ENCODE measurements around the gene ERFL.

Gene ERFL

DNA sequence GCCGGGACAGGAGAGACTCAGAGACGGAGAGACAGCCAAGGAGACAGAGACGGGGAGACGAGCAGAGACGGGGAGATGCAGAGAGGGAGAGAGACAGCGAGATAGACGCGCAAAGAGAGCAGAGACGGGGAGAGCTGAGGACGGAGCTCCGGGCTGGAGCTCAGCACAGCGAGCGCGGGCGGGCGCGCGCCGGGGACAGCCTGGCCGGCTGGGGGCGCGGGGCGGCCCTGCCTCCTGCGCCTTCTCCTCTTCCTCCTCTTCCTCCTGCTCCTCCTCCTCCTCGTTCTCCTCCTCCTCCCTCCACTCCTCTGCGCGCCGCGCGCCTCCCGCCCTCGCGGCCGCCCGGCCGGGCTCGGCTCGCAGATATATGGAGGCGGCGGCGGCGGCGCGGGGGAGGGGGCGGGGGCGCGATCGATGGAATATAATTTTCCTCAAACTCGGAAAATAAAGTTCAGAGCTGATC, at the start of gene ERFL:
ERFL (minus strand) TSS at position 229 of the 463 bp plus-strand sequence. CDS start 15,530 bp downstream, outside the sequence.
- DNase-seq (ENCODE audit: low read depth): no peak

DNA sequence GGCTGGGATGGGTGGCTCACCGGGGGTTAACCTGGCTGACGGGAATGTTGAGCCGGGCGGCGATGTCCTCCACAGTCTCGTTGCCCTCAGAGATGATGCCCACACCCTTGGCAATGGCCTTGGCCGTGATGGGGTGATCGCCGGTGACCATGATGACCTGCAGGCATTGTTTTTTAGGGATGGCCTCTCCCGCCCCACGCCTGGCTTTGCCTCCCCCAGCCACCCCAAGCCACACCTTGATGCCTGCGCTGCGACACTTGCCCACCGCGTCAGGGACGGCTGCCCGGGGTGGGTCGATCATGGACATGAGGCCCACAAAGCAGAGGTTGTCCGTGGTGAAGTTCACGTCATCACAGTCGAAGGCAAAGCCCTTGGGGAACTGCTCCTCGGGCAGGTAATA, 49.7 kb upstream of the ERFL start:
- DNase-seq (ENCODE audit: low read depth): no peak

DNA sequence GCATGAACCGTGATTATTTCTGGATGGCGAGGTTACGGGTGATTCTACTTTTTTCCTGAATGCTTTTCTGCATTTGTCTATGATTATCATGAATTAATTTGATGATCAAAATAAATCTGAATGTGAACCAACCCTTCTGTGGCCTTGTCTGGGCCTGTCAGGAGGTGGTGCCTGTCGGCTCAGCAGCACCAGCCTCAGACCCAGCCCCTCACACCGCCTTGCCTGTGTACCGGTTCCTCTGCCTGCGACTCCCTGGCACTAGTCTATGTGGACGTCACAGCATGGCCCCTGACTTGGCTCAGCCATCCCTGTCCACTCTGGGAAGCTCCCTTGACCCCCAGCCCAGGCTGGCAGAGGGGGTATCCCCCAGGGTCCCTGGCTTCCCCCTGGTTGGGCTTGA, 46.4 kb upstream of the ERFL start:
- DNase-seq (ENCODE audit: low read depth): no peak

DNA sequence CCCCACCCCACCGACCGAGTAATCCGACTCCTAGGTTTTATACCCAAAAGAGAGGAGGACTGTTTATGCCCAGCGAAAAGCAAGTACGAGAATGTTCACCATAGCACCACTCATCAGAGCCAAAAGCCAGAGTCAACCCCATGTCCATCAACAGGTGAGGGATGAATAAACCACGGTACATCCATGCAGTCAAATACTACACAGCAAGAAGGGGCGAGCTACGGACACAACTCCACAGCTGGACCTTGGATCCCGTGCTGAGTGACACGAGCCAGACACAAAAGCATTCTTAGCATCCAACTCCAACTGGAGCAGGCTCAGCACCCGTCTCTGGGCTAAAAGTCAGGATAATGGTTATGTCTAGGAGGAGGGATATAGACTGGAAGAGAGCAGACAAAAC, 43.1 kb upstream of the ERFL start:
- no peak for DNase-seq (ENCODE audit: low read depth)

DNA sequence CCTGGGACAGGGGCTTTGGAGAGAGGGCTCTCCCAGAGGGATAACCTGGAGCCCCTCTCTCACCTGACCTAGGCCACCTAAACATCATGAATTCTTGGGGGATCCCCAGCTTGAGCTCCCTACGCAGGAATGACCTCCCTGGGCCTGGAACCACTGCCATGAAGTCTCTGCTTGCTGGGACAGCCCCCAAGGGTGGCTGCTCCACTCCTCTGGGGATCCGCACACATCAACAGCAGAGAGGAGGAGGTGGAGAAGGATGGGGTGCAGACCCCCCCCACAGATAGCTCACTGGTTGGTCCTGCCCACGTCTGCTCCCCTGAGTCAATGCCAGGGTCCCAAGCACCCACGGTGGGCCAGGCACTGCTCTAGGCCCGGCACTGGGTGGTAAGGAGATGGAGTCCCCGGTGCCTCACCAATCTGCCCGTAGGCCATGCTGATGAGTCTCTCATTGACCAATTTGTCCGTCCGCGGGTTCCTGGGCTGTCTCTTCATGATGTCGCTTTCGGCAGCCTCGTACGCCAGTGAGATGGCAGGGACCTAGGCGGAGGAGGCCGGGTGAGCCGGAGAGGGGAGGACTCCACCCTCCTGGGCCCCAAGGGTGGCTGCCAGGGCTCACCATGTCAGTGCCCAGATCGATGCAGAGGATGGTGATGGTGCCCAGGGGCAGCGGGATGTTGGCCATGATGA, 41.7 kb upstream of the ERFL start:
- no peak for DNase-seq (ENCODE audit: low read depth)

DNA sequence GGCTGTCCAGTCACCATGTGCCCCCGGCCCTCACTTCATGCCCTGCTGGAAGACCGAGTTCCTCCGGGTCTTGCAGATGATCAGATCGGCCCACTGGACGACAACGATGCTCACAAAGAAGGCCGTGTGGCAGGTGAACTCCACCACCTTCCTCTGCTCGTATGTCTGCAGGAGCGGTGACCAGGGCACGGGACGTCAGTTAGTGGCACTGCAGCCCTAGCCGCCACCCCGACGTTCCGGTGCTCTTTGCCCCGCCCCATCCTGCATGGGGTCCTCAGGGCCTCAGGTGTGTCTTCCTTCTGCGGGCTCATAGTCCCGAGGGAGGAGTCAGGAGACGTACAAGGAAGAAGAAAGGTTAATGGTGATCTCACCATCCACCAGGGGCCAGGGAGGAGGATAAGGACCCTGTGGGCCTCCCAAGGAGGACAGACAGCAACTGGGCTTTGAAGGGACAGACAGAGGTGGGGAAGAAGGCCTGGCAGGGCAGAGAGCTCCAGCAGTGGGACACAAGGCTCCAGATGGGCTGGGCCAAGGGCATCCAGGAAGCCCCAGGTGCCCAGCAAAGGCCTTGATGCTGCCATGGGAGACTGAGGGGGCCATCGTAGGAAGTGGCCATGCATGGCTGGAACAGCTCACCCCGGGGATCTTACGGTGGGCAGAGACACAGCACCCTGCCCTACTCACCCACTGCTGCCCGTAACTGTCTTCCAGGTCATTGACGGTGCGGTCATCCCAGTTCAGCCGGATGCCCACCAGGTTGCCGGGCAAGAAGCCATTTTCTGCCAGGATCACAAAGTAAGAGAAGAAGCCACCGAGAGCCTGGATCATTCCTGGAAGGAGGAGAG, 40.7 kb upstream of the ERFL start:
- no peak for DNase-seq (ENCODE audit: low read depth)

DNA sequence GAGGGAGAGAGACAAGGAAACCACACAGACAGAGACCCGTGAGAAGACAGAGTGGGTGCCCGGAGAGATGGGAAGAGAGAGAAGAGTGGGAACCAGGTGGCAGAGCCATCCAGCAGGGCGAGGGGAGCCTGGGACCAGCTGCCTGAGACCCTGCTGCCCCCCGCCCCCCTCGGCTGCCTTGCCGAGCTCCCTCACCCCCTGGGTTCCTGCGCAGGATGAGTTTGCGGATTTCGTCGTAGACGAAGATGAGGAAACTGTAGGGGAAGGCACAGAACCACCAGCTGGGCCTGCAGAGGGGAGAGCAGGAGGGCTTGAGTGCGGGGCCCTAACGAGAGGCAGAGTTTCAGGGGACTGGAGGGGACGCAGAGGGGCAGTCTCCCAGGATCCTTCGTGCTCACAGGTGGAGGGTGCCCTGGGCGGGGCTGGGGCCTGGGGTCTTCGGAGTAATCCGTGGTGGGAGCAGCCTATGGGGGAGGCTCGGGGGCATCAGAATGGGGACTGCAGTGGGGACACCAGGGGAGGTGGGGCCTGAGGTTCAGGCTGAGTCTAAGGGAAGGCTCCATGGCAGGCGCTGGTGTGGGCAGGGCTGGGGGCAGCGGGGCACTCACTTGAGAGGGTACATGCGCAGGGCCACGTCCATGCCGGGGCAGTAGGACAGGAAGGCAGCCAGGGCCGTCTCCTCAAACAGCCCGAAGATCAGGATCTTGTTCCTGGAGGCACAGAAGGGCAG, 39.0 kb upstream of the ERFL start:
- DNase-seq (ENCODE audit: low read depth): no peak

DNA sequence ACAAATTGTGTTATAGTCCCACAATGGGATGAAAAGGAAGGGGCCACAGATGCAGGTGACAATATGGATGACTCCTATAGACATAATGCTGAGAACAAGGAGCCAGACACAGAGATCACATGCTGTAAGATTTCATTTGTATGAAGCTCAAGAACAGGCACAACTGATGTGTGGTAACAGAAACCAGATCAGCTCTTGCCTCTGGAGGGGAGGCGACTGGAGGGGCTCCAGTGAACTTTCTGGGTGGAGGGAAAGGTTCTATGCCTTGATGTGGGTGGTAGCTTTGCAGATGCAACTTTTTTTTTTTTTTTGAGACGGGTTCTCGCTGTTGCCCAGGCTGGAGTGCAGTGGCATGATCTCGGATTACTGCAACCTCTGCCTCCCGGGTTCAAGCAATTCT, 36.9 kb upstream of the ERFL start:
- DNase-seq (ENCODE audit: low read depth): no peak

DNA sequence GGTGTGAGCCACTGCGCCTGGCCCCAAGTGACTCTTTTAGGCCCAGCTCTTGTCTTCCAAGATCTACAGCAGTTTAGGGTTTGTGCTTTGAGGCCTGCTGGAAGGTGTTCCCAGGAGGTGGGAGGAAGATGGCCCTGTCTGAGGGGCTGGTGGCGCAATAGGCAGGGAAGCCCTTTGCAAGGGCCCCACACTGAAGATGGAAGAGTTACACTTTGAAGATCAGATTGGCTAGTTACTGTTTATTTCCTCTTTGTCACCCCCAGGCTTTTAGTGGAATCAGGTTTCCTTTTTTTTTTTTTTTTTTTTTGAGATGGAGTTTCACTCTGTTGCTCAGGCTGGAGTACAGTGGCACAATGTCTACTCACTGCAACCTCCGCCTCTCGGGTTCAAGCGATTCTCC, 32.7 kb upstream of the ERFL start:
- no peak for DNase-seq (ENCODE audit: low read depth)

DNA sequence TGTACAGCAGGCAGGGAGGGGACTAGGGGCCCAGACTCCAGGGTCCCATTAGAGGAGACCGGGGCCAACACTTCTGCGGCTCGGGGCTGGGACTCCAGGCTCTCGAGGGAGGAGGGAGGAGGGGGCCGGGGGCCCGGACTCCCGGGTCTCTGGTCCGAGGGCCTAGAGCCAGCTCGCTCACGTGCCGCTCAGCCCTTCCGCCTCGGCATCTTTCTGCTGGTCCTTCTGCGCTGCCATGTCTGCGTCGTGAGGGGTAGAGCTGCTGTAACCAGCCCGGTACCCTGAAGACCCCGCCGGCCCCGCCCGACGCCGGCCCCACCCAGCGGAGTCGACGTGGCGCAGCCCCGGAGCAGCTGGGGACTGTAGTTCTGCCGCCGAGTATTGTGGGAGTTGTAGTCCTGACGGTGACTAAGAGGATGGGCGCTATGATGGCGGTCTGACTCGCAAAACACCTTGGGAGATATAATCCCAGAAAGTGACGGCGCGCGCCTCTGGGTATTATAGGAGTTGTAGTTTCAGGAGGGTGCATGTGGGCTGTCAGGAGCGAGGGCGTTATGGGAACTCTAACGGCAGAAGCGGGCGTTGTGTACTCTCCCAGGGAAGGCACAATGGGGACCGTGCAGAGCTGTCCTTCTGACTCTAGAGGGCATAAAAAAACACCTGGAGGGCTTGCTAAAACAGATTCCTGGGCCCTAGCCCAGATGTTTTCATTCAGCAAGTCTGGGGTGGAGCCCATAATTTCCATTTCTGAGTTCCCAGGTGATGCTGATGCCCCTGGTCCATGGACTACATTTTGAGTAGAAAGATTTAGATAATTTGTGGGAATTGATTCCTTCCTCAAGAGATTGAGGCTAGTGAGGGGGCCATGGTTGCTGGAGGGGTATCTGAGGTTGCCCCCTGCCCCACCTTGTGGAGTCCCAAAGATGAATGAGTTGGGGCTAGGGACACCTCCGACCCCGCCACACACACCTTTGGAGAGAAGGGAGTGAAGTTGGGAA, 31.1 kb upstream of the ERFL start, which contains the start of gene RABAC1:
RABAC1 (minus strand) TSS at position 266 of the 998 bp plus-strand sequence; CDS start at position 237, 29 bp downstream.
- peak; percentile 51 for DNase-seq (ENCODE audit: low read depth)

DNA sequence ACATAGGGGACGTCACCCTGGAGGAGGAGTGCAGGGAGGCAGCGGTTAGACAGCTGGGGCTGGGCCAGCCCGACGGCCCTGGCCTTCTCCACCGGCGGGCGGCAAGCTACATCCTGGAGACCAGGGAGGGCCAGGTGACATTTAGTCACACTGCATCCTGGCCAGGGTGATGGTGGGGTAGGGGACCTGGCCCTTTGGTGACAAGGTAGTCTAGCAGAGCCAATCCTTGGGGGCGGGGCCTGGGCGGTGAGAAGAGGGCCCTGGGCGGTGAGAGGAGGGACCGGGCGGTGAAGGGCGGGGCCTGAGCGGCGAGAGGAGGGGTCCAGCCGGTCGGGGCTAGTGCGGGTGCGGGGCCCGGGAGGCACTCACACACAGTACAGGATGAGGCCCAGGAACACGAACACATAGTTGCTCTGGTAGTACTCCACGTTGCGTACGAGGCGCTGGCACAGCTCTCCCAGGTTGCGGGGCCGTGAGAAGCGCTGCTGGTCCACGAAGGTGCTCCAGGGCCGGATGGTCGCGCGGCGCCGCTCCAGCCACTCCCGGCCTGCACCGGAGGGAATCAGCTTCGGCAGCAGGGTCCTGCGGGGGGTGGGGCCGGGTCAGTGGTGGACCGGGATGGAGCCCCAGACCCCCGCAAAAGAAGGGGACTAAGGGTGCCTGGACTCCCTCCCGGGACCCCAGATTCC, 30.3 kb upstream of the ERFL start:
- DNase-seq (ENCODE audit: low read depth): no peak

DNA sequence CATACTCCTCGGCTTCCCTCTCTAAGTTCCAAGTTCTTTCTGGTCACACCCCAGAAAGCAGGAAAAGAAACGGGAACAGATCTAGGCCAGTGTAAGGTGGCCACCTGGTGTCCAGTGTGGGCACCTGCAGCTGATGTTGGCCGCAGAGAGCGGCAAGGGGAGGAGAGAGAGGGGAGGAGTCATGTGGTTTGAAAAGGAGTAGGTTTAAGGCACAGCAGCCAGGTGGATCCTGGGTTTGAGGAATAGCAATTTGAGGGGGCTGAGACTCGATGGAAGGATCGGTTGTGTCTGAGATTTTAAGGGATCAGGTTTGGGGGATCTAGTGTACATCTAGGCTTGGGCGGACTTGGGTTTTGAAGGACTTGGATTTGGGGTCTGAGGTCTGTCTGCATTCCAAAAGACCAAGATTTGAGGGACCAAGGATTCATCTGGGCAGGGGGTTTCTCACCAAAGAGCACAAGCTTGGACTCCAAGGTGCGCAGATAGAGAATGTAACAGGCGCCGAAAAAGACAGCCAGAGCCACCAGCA, 29.7 kb upstream of the ERFL start:
- DNase-seq (ENCODE audit: low read depth): peak; percentile 41

DNA sequence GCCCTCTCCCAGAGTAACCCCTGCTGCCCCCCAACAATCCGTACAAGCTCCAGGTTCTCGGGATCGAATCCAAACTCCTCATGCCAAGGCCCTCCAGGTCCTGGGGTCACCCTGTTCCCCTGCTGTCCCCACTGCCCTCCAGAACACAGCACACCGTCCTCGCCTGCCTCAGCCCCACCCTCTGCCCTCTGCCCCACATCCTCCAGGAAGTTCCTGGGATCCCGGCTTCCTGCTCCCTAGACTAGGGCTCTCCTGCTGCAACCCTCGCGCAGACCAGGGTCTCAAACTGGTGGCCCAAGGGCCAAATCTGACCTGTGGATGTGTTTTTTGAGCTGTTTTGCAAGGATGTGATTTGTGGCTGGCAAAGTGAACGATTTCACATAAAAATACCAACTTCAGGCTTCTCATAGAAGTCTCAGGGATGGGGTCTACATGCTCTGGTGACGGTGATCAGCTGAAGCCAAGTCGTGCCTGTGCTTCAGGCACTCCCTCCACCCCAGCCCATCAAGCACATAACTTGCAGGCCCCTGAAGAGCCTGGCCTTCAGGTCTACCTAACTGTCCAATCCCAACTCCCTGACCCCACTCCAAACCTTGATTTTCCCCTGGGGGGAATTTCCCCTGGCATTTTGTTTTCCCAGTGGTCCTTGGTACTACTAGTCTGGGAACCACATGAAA, 29.1 kb upstream of the ERFL start:
- DNase-seq (ENCODE audit: low read depth): no peak

DNA sequence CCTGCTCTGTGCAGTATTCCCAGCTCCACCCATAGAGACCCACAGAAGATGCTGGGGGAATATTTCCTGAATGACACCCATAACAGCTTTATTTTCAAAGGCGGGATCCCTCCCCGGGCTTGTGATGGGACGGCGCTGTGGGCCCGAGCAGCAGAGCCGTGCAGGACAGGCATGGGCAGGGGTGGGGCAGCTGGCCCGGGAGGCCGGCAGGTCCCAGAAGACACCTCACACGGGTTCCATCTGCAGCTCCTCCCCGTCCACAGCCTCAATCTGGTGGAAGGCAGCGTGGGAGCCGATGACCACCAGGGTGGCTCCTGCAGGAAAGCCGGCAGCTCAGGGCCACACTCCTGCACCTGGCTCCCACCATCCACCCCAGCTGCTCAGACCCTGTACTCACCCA, 28.4 kb upstream of the ERFL start:
- DNase-seq (ENCODE audit: low read depth): no peak

DNA sequence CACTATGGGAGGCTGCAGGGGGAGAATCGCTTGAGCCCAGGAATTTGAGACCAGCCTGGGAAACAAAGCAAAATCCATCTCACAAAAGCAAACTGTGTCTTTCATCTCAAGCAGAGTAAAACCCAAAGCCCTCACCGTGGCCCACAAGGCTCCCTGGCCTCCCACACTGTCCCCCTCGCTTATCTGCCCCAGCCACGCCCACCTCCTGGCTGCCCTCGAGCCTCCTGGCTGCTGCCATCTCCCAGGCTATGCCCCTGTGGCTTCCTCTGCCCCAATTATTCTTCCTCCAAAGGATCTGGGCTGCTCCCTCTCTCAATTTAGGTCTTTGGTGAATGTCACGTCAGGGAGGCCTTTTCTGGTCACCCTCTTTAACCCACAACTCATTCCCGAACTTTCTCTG, 27.3 kb upstream of the ERFL start:
- DNase-seq (ENCODE audit: low read depth): no peak

DNA sequence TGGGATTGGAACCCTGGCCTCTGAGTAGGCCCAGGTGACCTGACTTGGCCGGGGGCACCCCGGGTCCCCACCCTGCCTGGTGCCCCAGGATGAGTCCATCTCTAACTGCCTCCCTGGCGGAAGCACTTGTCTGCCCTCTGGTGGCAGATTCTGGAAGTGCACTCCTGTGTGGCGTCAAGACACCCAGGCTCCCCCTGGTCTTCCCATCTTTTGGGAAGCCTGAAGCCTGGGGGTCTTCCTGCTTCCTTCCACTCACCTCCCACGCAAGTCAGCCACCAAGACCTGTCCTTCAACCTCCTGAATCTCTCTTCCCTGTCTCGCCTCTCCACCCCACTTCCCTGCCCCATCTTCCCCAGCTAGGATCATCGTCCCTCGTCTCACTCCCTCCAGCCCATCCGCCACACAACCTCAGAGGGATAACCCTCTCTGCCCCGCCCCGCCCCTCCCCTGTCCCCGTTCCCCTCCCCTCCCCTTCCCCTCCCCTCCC, 23.5 kb upstream of the ERFL start:
- no peak for DNase-seq (ENCODE audit: low read depth)

DNA sequence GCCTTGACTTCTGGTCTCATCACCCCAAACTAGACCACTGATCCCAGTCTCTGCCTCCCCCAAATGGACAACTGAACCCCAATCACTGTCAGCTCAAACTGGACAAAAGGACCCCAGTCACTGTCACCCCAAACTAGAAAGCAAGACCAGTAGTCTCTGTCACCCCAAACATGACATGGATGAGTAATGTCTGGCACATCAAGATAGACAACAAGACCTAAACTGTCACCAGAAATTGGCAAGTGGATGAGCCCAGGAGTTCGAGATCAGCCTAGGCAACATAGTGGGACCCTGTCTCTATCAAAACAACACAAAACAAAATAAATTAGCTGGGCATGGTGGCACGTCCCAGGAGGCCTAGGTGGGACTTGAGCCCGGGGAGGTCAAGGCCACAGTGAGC, 18.8 kb upstream of the ERFL start:
- no peak for DNase-seq (ENCODE audit: low read depth)

DNA sequence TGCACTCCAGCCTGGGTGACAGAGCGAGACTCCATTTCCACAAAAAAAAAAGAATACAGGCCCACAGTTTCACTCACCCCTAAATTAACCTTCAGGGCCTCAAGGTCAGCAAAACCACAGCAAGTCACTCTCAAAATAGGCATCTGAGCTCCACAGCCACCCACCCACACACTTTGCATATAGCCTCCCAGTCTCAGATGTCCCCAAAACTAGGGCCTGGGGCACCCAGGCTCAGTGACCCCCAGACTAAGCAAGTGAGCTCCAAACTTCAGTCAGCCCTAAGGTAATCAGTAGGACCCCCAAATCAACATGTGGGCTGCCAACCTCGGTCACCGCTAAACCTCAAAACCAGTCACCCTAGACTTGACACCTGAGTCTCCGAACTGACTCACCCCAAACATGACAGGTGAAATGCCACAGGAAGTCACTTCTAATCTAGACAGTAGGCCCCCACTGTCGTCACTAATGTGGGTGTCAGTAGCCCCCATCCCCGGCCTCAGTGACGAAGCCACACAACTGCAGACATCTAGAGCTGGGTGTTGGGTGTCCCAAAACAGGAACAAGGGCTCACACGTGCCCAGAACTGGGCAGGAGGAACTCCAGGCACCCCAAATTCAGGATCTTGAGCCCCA, 17.0 kb upstream of the ERFL start:
- DNase-seq (ENCODE audit: low read depth): no peak

DNA sequence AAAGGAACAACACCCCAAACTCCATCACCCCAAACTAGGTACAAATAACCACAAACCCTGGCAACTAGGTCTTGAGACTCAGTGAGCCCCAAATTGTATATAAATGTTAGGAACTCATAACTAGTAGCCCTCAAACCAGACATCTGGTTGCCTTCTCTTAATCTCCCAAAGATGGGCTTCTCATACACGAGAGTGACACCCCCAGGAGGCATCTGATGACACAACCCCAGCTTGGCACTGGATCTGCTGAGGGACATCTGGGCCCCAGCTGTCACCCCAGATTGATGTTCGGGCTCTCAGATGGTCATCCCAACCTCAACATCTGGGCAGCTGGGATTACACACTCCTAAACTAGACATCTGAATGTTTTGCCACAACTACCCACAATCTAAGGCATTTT, 16.1 kb upstream of the ERFL start:
- DNase-seq (ENCODE audit: low read depth): no peak

Data from GM04503 (cell line).